BLaER1 (cell line): ENCODE data around the gene GALNT10.

Source experiments
- H3K27ac ChIP-seq: shearing (Covaris generic); formaldehyde crosslinking; 2 replicates; pipeline ENCODE4 v1.8.1; 2022
- H3K27me3 ChIP-seq: shearing (Covaris generic); formaldehyde crosslinking; 2 replicates; pipeline ENCODE4 v1.8.1; 2022
- H3K36me3 ChIP-seq: shearing (Covaris generic); formaldehyde crosslinking; 2 replicates; pipeline ENCODE4 v1.8.1; 2022
- H3K4me1 ChIP-seq: shearing (Covaris generic); formaldehyde crosslinking; 2 replicates; pipeline ENCODE4 v1.8.1; 2022
- H3K4me2 ChIP-seq: shearing (Covaris generic); formaldehyde crosslinking; 2 replicates; pipeline ENCODE4 v1.8.1; 2022
- H3K4me3 ChIP-seq: shearing (Covaris generic); formaldehyde crosslinking; 2 replicates; pipeline ENCODE4 v1.8.1; 2022
- H3K9ac ChIP-seq: shearing (Covaris generic); formaldehyde crosslinking; 2 replicates; pipeline ENCODE4 v1.8.1; 2022
- H3K9me3 ChIP-seq: shearing (Covaris generic); formaldehyde crosslinking; 2 replicates; pipeline ENCODE4 v1.8.1; 2022
- H4K20me1 ChIP-seq: shearing (Covaris generic); formaldehyde crosslinking; 2 replicates; pipeline ENCODE4 v1.8.1; 2022
- Cebpa-rat ChIP-seq: shearing (Covaris generic); IDR thresholded peaks from 2 replicates; pipeline ENCODE4 v1.8.1; 2022

The GALNT10 gene

DNA sequence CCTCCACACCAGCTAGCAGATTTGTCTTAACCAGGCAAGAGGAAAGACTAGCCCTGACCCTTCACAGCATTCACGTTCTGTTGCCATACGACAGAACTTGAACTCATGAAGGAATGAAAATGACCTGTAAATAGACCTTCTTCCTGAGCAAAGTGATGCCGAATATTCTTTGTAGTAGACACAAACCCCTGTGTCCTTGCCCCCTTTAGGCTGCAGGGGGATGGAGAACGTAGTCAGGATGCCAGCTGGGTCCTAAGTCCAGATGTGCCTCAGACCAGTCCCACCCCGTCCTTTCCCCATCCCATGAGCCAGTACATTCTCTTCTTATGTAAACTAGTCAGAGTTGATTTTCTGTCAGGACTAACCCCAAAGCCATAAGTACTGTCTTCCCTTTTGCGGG, 151.1 kb downstream of the GALNT10 start:
- Histone ChIP-seq H3K27ac (no peak overlapping the region), H4K20me1 (no peaks in the 10 kb centered on the region), H3K27me3 (no peaks in the 10 kb centered on the region), H3K9ac (no peak overlapping the region), H3K36me3 (no peaks in the 10 kb centered on the region), H3K4me3 (no peak overlapping the region), H3K4me1 (no peaks in the 10 kb centered on the region), H3K9me3 (no peaks in the 10 kb centered on the region), H3K4me2 (no peak overlapping the region)
- TF ChIP-seq Cebpa-rat = no peak

- Histone ChIP-seq H3K4me1 (no peaks in the 10 kb centered on the region), H3K9ac (no peak overlapping the region), H3K4me2 (no peak overlapping the region), H3K27me3 (no peaks in the 10 kb centered on the region), H3K4me3 (no peak overlapping the region), H3K27ac (no peak overlapping the region), H3K36me3 (no peaks in the 10 kb centered on the region), H3K9me3 (no peaks in the 10 kb centered on the region), H4K20me1 (no peaks in the 10 kb centered on the region)
- TF ChIP-seq Cebpa-rat = no peak
These were observed 151.7 kb downstream of the GALNT10 start for GRCh38 chr5:154342211-154342610.

GRCh38 chr5:154342963-154343362, 152.4 kb downstream of the GALNT10 start:
- no peak for TF ChIP-seq Cebpa-rat
- H3K4me3 ChIP-seq = no peak overlapping the region
- H3K36me3 ChIP-seq = no peaks in the 10 kb centered on the region
- no peak overlapping the region for H3K27ac ChIP-seq
- no peaks in the 10 kb centered on the region for H3K9me3 ChIP-seq
- H3K4me2 ChIP-seq = no peak overlapping the region
- H3K9ac ChIP-seq = no peak overlapping the region
- no peaks in the 10 kb centered on the region for H3K27me3 ChIP-seq
- H4K20me1 ChIP-seq = no peaks in the 10 kb centered on the region
- H3K4me1 ChIP-seq = no peaks in the 10 kb centered on the region

GRCh38 chr5:154344461-154344860, 153.9 kb downstream of the GALNT10 start:
- H4K20me1 ChIP-seq = no peaks in the 10 kb centered on the region
- H3K27ac ChIP-seq = no peak overlapping the region
- no peak overlapping the region for H3K4me3 ChIP-seq
- H3K4me2 ChIP-seq = no peak overlapping the region
- no peaks in the 10 kb centered on the region for H3K9me3 ChIP-seq
- H3K4me1 ChIP-seq = no peaks in the 10 kb centered on the region
- H3K27me3 ChIP-seq = no peaks in the 10 kb centered on the region
- no peak for TF ChIP-seq Cebpa-rat
- H3K9ac ChIP-seq = no peak overlapping the region
- no peaks in the 10 kb centered on the region for H3K36me3 ChIP-seq

DNA sequence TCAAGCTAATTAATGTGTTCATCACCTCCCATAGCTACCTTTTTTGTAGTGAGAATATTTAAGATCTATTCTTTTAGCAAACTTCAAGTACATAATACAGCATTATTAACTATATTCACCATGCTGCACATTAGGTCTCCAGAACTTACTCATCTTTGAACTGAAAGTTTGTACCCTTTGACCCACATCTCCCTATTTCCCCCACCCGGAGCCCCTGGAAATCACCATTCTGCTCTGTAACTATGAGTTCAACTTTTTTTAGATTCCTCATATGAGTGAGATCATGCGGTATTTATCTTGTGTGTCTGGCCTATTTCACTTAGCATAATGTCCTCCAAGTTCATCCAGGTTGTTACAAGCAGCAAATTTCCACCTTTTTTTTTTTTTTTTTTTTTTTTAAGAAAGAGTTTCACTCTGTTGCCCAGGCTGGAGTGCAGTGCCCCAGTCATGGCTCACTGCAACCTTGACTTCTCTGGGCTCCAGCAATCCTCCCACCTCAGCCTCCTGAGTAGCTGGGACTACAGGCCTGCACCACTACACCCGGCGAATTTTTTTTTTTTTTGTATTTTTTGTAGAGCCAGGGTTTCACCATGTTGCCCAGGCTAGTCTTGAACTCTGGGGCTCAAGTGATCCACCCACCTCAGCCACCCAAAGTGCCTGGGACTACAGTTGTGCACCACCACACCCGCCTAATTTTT, 154.9 kb downstream of the GALNT10 start:
- no peaks in the 10 kb centered on the region for H3K27me3 ChIP-seq
- no peak overlapping the region for H3K4me2 ChIP-seq
- no peaks in the 10 kb centered on the region for H4K20me1 ChIP-seq
- no peaks in the 10 kb centered on the region for H3K9me3 ChIP-seq
- H3K9ac ChIP-seq = no peak overlapping the region
- TF ChIP-seq Cebpa-rat = no peak
- no peaks in the 10 kb centered on the region for H3K36me3 ChIP-seq
- H3K27ac ChIP-seq = no peak overlapping the region
- H3K4me3 ChIP-seq = no peak overlapping the region
- no peaks in the 10 kb centered on the region for H3K4me1 ChIP-seq

DNA sequence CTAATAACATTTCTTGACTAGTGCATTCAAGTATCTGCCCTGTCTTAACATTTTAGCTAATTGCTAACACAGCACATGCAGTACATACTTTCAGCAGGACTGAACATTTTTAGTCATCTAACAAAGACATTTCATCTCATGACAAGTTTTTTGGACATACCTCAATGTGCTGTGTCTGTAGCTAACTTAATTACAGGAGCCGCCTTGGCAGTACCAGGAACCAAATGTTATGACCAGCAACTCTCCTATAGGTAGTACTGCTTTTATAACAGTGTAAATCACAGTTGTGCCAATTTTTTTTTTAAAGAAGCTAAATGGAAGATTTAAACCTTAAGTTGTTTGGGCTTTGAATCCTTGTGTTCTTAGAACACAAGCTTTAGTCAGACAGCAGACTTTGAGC, 155.9 kb downstream of the GALNT10 start:
- no peak for TF ChIP-seq Cebpa-rat
- Histone ChIP-seq H4K20me1 (no peaks in the 10 kb centered on the region), H3K36me3 (no peaks in the 10 kb centered on the region), H3K27ac (no peak overlapping the region), H3K27me3 (no peaks in the 10 kb centered on the region), H3K9me3 (no peaks in the 10 kb centered on the region), H3K4me1 (no peaks in the 10 kb centered on the region), H3K9ac (no peak overlapping the region), H3K4me2 (no peak overlapping the region), H3K4me3 (no peak overlapping the region)

- H3K4me1 ChIP-seq = no peaks in the 10 kb centered on the region
- no peak for TF ChIP-seq Cebpa-rat
These were observed 159.2 kb downstream of the GALNT10 start for GRCh38 chr5:154349626-154350264.

GRCh38 chr5:154351141-154351540, 160.6 kb downstream of the GALNT10 start:
- no peak for TF ChIP-seq Cebpa-rat
- no peak overlapping the region for H3K9ac ChIP-seq
- no peaks in the 10 kb centered on the region for H3K4me1 ChIP-seq
- H3K36me3 ChIP-seq = no peaks in the 10 kb centered on the region
- H3K4me2 ChIP-seq = no peak overlapping the region
- H3K27me3 ChIP-seq = no peaks in the 10 kb centered on the region
- no peak overlapping the region for H3K27ac ChIP-seq
- no peaks in the 10 kb centered on the region for H4K20me1 ChIP-seq
- H3K9me3 ChIP-seq = no peaks in the 10 kb centered on the region
- H3K4me3 ChIP-seq = no peak overlapping the region

More at GRCh38 chr5:154349626-154350264, 159.2 kb downstream of the GALNT10 start:
- no peak overlapping the region for H3K9ac ChIP-seq
- H3K27me3 ChIP-seq = no peaks in the 10 kb centered on the region
- H3K27ac ChIP-seq = no peak overlapping the region
- no peak overlapping the region for H3K4me2 ChIP-seq
- H4K20me1 ChIP-seq = no peaks in the 10 kb centered on the region
- no peaks in the 10 kb centered on the region for H3K9me3 ChIP-seq
- no peak overlapping the region for H3K4me3 ChIP-seq
- H3K36me3 ChIP-seq = no peaks in the 10 kb centered on the region

GRCh38 chr5:154351566-154351965, 161.0 kb downstream of the GALNT10 start:
- Histone ChIP-seq H3K27ac (no peak overlapping the region), H3K4me1 (no peaks in the 10 kb centered on the region), H3K4me3 (no peak overlapping the region), H4K20me1 (no peaks in the 10 kb centered on the region), H3K4me2 (no peak overlapping the region), H3K36me3 (no peaks in the 10 kb centered on the region), H3K9ac (no peak overlapping the region), H3K27me3 (no peaks in the 10 kb centered on the region), H3K9me3 (no peaks in the 10 kb centered on the region)
- no peak for TF ChIP-seq Cebpa-rat

DNA sequence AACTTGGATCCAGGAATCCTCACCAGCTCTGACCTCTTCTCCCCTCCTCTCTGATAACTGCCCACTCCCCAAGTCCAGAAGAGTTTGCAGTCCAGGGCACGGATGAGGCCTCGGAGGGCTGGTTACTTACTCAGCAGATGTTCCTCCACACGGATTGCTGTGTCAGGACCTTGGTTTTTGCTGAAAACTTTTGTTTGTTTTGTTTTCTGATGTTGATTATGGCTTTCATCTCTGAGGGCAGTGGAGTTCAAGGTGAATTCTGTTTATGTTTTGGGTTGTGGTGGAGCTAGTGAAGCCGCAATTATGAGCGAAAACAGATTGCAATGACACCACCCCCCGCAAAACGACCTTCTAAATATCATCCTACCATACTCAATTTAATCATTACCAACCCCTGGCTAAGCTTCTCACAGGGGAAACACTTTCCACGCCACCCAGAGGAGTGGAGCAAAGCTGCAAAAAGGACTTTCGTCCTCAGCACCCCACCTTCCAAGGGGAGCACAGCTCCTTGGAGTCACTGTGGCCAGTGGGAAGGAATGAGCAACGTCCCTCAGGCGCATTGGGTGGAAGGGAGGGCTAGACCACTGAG, 162.5 kb downstream of the GALNT10 start:
- Histone ChIP-seq H3K4me3 (no peak overlapping the region), H3K4me1 (no peaks in the 10 kb centered on the region), H3K27me3 (no peaks in the 10 kb centered on the region), H3K9ac (no peak overlapping the region), H3K4me2 (no peak overlapping the region), H3K36me3 (no peaks in the 10 kb centered on the region), H3K27ac (no peak overlapping the region), H3K9me3 (no peaks in the 10 kb centered on the region), H4K20me1 (no peaks in the 10 kb centered on the region)
- no peak for TF ChIP-seq Cebpa-rat
